ENCODE measurements around the gene GSTO2. TPM values are rescaled to one million over a fixed set of nuclear protein-coding genes. Genes with fewer than 3 reads are reported as not detected.

GSTO2 gene
- total RNA-seq, 2 donors from 2014 or later: 18.1 to 37.3 TPM

DNA sequence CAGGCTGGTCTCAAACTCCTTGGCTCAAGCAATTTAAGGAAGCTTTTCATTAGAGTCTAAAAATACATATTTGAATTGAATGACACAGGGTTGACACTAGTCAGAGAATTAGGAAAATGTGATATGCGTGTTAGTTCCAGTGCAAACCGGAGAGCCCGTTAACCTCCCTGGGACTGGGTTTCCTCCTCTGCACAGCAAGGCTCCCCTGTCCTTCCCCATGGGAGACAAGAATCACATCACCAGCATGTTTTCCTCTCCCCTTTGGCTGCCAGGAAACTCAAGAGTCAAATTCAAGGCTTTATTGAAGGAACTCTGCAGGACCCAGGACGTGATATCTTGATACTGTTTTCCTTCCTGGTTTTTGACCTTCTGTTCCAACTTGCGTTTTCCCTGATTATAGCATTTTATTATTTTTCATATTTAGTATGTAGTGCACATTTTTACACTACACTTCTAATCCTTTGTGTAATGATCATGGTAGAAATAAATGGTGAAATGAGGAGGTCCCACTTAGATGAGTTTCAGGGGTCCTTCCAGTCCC is 24.9 kb downstream of the GSTO2 start:
- H3K36me3 ChIP-seq: no peaks in the 10 kb centered on the region
- DNase-seq (ENCODE audit: low spot score): no peak
- no peaks in the 10 kb centered on the region for H3K27me3 ChIP-seq (replicated peaks; ENCODE audit: insufficient read depth)
- no peak overlapping the region for H3K27ac ChIP-seq
- TF ChIP-seq POLR2AphosphoS5 (IDR thresholded peaks at IDR 0.05) (no peak), POLR2A (IDR thresholded peaks at IDR 0.05) (no peak)
- TF ChIP-seq, protein P1, sequence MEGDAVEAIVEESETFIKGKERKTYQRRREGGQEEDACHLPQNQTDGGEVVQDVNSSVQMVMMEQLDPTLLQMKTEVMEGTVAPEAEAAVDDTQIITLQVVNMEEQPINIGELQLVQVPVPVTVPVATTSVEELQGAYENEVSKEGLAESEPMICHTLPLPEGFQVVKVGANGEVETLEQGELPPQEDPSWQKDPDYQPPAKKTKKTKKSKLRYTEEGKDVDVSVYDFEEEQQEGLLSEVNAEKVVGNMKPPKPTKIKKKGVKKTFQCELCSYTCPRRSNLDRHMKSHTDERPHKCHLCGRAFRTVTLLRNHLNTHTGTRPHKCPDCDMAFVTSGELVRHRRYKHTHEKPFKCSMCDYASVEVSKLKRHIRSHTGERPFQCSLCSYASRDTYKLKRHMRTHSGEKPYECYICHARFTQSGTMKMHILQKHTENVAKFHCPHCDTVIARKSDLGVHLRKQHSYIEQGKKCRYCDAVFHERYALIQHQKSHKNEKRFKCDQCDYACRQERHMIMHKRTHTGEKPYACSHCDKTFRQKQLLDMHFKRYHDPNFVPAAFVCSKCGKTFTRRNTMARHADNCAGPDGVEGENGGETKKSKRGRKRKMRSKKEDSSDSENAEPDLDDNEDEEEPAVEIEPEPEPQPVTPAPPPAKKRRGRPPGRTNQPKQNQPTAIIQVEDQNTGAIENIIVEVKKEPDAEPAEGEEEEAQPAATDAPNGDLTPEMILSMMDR (IDR thresholded peaks at IDR 0.05): no peak
- 94% methylated on average over 5 of the region's 5 CpGs for WGBS
- no peaks in the 10 kb centered on the region for H3K9me3 ChIP-seq
- intact Hi-C loops (cut with DNase I): no loop called here
- no peak overlapping the region for H3K4me3 ChIP-seq
- peaks cover 2% of the 10 kb centered on the region for H3K4me1 ChIP-seq (replicated peaks)

DNA sequence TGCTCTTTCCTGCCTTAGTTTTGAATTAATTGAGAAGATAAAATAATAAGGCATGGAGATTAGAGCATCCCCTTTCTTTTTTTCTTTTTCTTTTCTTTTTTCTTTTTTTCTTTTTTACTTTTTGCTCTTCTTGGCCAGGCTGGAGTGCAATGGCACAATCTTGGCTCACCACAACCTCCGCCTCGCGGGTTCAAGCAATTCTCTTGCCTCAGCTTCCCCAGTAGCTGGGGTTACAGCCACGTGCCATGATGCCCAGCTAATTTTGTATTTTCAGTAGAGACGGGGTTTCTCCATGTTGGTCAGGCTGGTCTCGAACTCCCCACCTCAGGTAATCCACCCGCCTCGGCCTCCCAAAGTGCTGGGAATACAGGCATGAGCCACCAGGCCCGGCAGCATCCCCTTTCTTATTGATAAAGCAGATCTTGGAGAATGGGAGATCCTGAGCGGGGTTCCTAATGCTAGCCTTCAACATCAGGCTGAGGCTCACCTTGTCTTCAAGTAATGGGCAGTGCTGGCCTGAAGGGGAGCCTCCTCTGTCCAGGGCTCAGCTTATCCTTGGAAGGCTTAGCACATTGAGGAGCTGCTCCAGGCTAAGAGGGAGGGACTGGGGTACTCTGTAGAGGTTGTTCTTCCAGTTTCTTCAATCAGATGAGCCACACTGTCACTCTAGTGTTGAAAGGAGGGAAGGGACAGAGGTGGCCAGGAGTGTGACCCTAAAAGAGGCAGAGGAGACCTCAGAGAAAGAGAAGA is 27.9 kb downstream of the GSTO2 start:
- intact Hi-C loops (cut with DNase I): no loop called here
- H3K4me1 ChIP-seq (replicated peaks): peaks cover 13% of the 10 kb centered on the region
- 97% methylated on average over 10 of the region's 10 CpGs for WGBS
- H3K4me3 ChIP-seq: no peak overlapping the region
- H3K27ac ChIP-seq: peak overlapping the region; percentile 28 to 63
- H3K36me3 ChIP-seq: no peaks in the 10 kb centered on the region
- TF ChIP-seq, protein P1 (IDR thresholded peaks at IDR 0.05): no peak
- TF ChIP-seq POLR2AphosphoS5 (IDR thresholded peaks at IDR 0.05) (no peak), POLR2A (IDR thresholded peaks at IDR 0.05) (no peak)
- H3K9me3 ChIP-seq: no peaks in the 10 kb centered on the region
- no peaks in the 10 kb centered on the region for H3K27me3 ChIP-seq (replicated peaks; ENCODE audit: insufficient read depth)
- no peak for DNase-seq (ENCODE audit: low spot score)

DNA sequence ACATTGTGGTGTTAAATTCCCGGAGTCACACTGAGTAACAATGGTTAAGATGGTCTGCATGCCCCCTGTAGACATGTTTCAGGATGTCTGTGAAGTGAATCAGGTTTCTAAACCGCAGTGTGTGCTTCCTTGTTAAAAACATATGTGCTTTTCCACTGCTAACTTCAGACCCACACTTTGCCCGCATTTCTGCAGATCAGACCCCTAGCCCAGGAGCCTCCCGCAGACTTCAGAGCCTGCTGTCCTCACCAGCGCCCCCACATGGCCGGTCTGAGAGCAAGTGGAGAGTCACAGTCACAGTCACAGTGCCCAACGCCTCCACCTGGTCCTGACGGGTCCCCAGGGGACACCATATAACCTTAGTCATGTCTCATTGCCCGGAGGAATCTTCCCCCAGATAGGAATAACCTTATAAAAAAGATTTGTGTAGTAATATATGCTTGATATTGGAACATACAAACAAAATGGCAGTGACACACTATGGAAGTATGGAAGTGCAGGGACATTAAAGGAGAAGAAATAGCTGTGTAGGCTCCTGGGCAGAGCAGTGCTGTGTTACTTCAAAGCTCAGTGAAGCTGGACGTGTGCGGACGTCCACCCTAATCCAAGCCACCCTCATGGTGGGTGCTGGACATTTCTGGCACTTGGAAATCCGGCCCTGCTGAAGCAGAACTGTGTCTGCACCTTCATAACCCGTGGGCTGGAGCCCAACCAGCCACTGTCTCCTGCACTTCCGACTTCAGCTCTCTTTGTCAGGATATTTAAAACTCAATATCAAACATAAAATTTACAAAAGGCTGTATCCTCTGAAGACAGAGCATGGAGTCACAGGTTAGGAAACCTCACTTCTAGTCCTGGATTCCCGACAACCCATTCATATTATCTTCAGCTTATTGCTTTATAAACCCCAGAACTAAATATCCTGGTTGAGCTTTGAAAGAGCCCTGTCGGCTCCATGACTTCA is 29.0 kb downstream of the GSTO2 start:
- DNase-seq (ENCODE audit: low spot score): no peak
- 65% methylated on average over 17 of the region's 17 CpGs for WGBS
- H3K27ac ChIP-seq: peak overlapping the region; percentile 28 to 78

DNA sequence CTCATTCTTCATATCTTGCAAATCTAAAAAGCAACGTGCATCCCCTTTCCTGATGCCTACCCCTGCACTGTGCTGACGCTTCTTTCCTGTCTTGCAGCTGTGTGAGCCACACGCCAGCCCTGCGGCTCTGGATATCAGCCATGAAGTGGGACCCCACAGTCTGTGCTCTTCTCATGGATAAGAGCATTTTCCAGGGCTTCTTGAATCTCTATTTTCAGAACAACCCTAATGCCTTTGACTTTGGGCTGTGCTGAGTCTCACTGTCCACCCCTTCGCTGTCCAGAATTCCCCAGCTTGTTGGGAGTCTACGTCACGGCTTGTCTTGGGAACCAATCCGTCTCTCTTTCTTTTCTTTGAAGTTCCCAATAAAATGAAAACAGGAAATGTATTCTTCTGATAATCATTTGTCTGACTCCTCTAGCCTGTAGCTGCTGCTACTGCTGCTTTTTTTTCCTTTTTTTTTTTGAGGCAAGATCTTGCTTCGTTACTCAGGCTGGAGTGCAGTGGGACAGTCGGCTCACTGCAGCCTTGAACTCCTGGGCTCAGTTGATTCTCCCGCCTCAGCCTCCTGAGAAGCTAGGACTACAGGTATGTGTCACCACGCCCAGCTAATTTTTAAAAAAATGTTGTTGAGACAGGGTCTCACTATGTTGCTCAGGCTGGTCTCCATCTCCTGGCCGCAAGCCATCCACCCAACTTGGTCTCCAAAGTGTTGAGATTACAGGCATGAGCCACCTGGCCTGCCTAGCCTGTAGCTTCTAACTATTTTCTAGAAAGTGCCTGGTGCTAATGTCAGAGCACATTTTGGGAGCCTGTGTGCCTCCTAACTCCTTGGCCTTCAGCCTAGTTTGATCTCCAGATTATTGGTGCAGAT is 30.3 kb downstream of the GSTO2 start:
- peaks cover 13% of the 10 kb centered on the region for H3K4me1 ChIP-seq (replicated peaks)
- no peak overlapping the region for H3K4me3 ChIP-seq
- TF ChIP-seq, protein P1 (IDR thresholded peaks at IDR 0.05): no peak
- TF ChIP-seq POLR2AphosphoS5 (IDR thresholded peaks at IDR 0.05) (no peak), POLR2A (IDR thresholded peaks at IDR 0.05) (no peak)
- H3K27me3 ChIP-seq (replicated peaks; ENCODE audit: insufficient read depth): no peaks in the 10 kb centered on the region
- peak overlapping the region; percentile 61 to 78 for H3K27ac ChIP-seq
- intact Hi-C loops (cut with DNase I): no loop called here
- no peaks in the 10 kb centered on the region for H3K9me3 ChIP-seq
- H3K36me3 ChIP-seq: no peaks in the 10 kb centered on the region
- no peak for DNase-seq (ENCODE audit: low spot score)
- 46% methylated on average over 13 of the region's 13 CpGs for WGBS

More for the DNA sequence above, 29.0 kb downstream of the GSTO2 start:
- Histone ChIP-seq H3K9me3 (no peaks in the 10 kb centered on the region), H3K36me3 (no peaks in the 10 kb centered on the region), H3K4me3 (no peak overlapping the region), H3K4me1 (replicated peaks) (peaks cover 13% of the 10 kb centered on the region), H3K27me3 (replicated peaks; ENCODE audit: insufficient read depth) (no peaks in the 10 kb centered on the region)
- intact Hi-C loops (cut with DNase I): no loop called here
- TF ChIP-seq, protein P1 (IDR thresholded peaks at IDR 0.05): peak in 1 of 4 experiments; percentile 20
- TF ChIP-seq POLR2AphosphoS5 (IDR thresholded peaks at IDR 0.05): no peak

Measured in prostate gland (tissue), 2 donors.